Osteoblast (primary cell): ENCODE measurements around the gene SH2D7. TPM values are rescaled to one million over a fixed set of nuclear protein-coding genes. Genes with fewer than 3 reads are reported as not detected.

Experiments
- DNase-seq: peaks from one replicate; pipeline ENCODE4 v3.0.0; 2011; ENCODE audit warnings: low spot score, mixed read lengths; ENCODE audit not compliant: insufficient read length; ENCODE audit errors: missing footprints
- H2AFZ ChIP-seq: 2 replicates; pipeline ENCODE4 v1.6.0; 2011; ENCODE audit warnings: mild to moderate bottlenecking, low read length
- H3K27ac ChIP-seq: 2 replicates; pipeline ENCODE4 v1.5.1; 2011; ENCODE audit warnings: mild to moderate bottlenecking, low read depth, low read length, moderate library complexity
- H3K27me3 ChIP-seq: 2 replicates; pipeline ENCODE4 v1.6.0; 2012; ENCODE audit warnings: mild to moderate bottlenecking, control low read depth, inconsistent platforms, low read length, moderate library complexity; ENCODE audit not compliant: insufficient read depth
- H3K36me3 ChIP-seq: 2 replicates; pipeline ENCODE4 v1.5.1; 2011; ENCODE audit warnings: mild to moderate bottlenecking, low read length, control low read depth, moderate library complexity; ENCODE audit not compliant: insufficient read depth
- H3K4me1 ChIP-seq: 2 replicates; pipeline ENCODE4 v1.5.1; 2011; ENCODE audit warnings: mild to moderate bottlenecking, low read length, control low read depth, moderate library complexity; ENCODE audit not compliant: insufficient read depth
- H3K4me2 ChIP-seq: 2 replicates; pipeline ENCODE4 v1.6.0; 2011; ENCODE audit warnings: mild to moderate bottlenecking, low read length; ENCODE audit not compliant: insufficient read depth
- H3K4me3 ChIP-seq: fragments of 200-600 bp; sonication (generic); 3 replicates; pipeline ENCODE4 v1.5.1; 2012; ENCODE audit warnings: mild to moderate bottlenecking, low read length, inconsistent platforms; ENCODE audit not compliant: insufficient read depth
- H3K79me2 ChIP-seq: 2 replicates; pipeline ENCODE4 v1.6.0; 2012; ENCODE audit warnings: mild to moderate bottlenecking, low read length, control low read depth, inconsistent platforms; ENCODE audit not compliant: insufficient read depth
- H3K9me3 ChIP-seq: 2 replicates; pipeline ENCODE4 v1.5.1; 2011; ENCODE audit warnings: low read depth, low read length, control low read depth
- H4K20me1 ChIP-seq: 2 replicates; pipeline ENCODE4 v1.6.0; 2012; ENCODE audit warnings: mild to moderate bottlenecking, low read length, control low read depth; ENCODE audit not compliant: insufficient read depth
- total RNA-seq: library from RNA; depleted of rRNA; stranded (reverse); fragments of >200 nt; gene quantifications from 2 replicates; pipeline ENCODE4 v1.2.3, GENCODE V29; 2012
- TF ChIP-seq, protein P1 (sequence below): IDR thresholded peaks from 2 replicates; pipeline ENCODE4 v1.5.1; 2011; ENCODE audit warnings: mild to moderate bottlenecking, low read depth, low read length, moderate library complexity; ENCODE audit errors: extremely low read depth

The SH2D7 gene
- total RNA-seq, 1 donor: not detected

DNA sequence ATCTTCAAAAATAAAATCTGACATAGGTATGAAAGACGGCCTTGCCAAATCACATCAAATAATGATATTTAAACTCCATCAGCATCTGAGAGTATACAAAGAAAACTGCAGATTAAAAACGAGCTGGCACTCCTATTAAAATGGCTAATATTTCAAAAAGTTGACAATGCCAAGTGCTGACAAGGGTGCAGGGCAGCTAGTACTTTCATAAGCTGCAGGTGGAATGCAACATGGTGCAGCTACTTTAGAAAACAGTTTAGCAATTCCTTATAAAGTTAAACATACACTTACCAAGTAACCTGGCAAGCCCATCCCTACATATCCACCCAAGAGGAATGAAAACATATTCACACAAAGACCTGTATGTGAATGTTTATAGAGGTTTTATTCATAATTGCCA lies 37.8 kb upstream of the SH2D7 start:
- no peak overlapping the region for H3K27ac ChIP-seq
- H3K4me3 ChIP-seq: no peak overlapping the region
- no peak overlapping the region for H2AFZ ChIP-seq
- H3K36me3 ChIP-seq: peaks cover 16% of the 10 kb centered on the region
- peaks cover 76% of the 10 kb centered on the region for H3K79me2 ChIP-seq
- TF ChIP-seq, protein P1, sequence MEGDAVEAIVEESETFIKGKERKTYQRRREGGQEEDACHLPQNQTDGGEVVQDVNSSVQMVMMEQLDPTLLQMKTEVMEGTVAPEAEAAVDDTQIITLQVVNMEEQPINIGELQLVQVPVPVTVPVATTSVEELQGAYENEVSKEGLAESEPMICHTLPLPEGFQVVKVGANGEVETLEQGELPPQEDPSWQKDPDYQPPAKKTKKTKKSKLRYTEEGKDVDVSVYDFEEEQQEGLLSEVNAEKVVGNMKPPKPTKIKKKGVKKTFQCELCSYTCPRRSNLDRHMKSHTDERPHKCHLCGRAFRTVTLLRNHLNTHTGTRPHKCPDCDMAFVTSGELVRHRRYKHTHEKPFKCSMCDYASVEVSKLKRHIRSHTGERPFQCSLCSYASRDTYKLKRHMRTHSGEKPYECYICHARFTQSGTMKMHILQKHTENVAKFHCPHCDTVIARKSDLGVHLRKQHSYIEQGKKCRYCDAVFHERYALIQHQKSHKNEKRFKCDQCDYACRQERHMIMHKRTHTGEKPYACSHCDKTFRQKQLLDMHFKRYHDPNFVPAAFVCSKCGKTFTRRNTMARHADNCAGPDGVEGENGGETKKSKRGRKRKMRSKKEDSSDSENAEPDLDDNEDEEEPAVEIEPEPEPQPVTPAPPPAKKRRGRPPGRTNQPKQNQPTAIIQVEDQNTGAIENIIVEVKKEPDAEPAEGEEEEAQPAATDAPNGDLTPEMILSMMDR: no peak
- no peaks in the 10 kb centered on the region for H3K27me3 ChIP-seq
- H4K20me1 ChIP-seq: peaks cover 9% of the 10 kb centered on the region
- H3K4me2 ChIP-seq: no peak overlapping the region
- no peaks in the 10 kb centered on the region for H3K9me3 ChIP-seq
- no peak for DNase-seq
- peaks cover 57% of the 10 kb centered on the region for H3K4me1 ChIP-seq

DNA sequence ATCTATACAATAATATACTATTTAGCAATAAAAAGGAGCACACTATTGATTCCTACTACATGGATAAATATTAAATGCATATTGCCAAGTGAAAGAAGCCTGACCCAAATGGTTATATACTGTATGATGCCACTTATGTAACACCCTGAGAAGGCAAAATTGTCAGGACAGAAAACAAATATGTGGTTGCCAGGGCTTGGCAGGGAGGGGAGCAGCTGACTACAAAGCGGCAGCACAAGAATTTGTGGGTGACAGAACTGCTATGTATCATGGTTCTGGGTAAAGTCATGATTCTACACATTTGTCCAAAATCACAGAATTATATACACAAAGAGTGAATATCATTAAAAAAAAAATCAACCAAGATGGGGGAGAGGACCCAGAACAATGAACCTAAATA lies 37.4 kb upstream of the SH2D7 start:
- Histone ChIP-seq H3K27ac (no peak overlapping the region), H3K4me3 (no peak overlapping the region), H3K27me3 (no peaks in the 10 kb centered on the region), H2AFZ (no peak overlapping the region), H3K4me2 (no peak overlapping the region), H3K9me3 (no peaks in the 10 kb centered on the region), H3K79me2 (peaks cover 81% of the 10 kb centered on the region), H3K4me1 (peaks cover 53% of the 10 kb centered on the region), H4K20me1 (peaks cover 9% of the 10 kb centered on the region), H3K36me3 (peaks cover 16% of the 10 kb centered on the region)
- TF ChIP-seq, protein P1: no peak
- no peak for DNase-seq

DNA sequence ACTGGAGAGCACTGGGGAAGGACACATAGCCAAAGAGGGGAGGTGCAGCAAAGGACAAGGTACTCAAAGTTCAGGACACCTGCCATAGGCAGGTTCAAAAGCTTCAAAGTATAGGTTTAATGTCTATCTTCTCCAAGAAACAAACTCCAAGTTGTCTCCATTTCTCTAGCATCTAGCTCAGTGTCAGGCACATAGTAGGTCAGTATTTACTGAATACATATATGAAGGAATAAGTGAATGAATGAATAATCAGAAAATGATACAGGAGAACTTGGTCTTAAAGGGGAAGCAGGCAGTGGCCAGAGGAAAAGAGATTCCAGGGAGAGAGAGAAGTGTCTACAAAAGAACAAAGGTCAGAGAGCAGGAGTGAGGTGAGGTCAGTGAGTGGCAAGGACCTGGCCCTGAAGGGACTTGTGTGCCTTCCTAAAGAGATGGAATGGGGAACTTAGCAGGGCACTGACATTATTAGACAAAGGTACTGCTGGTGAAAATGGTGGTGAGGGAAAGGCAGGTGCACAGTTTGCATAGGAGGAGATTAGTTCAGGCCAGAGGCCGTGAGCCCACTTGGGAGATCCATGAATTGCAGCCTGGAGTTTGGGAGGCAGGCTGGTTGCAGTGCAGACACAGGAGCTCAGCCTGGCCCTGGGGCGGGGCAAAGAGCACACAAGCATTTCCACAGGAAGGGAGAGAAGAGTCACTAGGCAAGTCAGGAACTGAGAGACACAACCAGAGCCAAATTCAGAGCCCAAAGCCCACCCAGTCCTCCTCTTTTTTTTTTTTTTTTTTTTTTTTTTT lies 36.2 kb upstream of the SH2D7 start:
- peak; percentile 56 for DNase-seq

DNA sequence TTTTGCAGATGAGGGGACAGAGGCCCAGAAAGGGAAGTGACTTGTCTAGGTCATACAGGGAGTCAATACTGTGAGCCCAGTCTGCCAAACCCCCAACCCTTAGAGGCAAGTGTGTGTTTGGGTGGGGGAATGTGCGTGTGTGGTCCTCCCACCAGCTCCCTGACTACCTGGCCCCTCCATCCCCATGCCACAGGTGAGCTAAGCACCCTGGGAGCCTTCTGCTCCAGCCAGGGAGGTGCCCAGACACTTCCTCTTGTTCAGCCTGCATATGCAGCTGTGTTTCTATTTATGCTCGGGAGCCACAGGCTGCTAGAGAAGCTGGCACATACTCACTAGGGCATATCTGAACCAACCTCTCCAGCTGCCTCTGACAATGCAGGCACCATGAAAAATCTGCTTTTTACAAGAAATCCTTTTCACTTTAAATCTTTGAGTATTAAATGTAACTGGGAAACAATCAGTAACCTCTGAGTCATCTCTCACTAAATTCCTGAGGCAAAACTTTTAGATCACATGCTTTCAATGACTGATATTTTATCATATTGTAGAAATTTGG lies 35.6 kb upstream of the SH2D7 start:
- H3K9me3 ChIP-seq: no peaks in the 10 kb centered on the region
- peaks cover 38% of the 10 kb centered on the region for H3K4me1 ChIP-seq
- H3K79me2 ChIP-seq: peaks cover 93% of the 10 kb centered on the region
- TF ChIP-seq, protein P1: no peak
- H3K27ac ChIP-seq: peak overlapping the region; percentile 82
- peaks cover 4% of the 10 kb centered on the region for H4K20me1 ChIP-seq
- H3K4me2 ChIP-seq: peak overlapping the region; percentile 46
- no peak overlapping the region for H2AFZ ChIP-seq
- DNase-seq: peak; percentile 42
- no peak overlapping the region for H3K4me3 ChIP-seq
- H3K36me3 ChIP-seq: peaks cover 14% of the 10 kb centered on the region
- H3K27me3 ChIP-seq: no peaks in the 10 kb centered on the region

More for the DNA sequence above, 36.2 kb upstream of the SH2D7 start:
- TF ChIP-seq, protein P1: no peak
- no peak overlapping the region for H2AFZ ChIP-seq
- no peak overlapping the region for H3K4me3 ChIP-seq
- H3K79me2 ChIP-seq: peaks cover 92% of the 10 kb centered on the region
- peaks cover 4% of the 10 kb centered on the region for H4K20me1 ChIP-seq
- H3K27ac ChIP-seq: peak overlapping the region; percentile 82
- peaks cover 41% of the 10 kb centered on the region for H3K4me1 ChIP-seq
- peaks cover 16% of the 10 kb centered on the region for H3K36me3 ChIP-seq
- H3K9me3 ChIP-seq: no peaks in the 10 kb centered on the region
- H3K27me3 ChIP-seq: no peaks in the 10 kb centered on the region
- peak overlapping the region; percentile 46 for H3K4me2 ChIP-seq
